GM21381 (cell line): Measurements from ENCODE around the gene C16orf86.

Experiments
- ATAC-seq: cut with Tn5 transposase; IDR thresholded peaks from one replicate; pipeline ENCODE4 v1.9.1; 2021; ENCODE audit warnings: mild to moderate bottlenecking, moderate library complexity; ENCODE audit not compliant: unreplicated experiment

Gene C16orf86

DNA sequence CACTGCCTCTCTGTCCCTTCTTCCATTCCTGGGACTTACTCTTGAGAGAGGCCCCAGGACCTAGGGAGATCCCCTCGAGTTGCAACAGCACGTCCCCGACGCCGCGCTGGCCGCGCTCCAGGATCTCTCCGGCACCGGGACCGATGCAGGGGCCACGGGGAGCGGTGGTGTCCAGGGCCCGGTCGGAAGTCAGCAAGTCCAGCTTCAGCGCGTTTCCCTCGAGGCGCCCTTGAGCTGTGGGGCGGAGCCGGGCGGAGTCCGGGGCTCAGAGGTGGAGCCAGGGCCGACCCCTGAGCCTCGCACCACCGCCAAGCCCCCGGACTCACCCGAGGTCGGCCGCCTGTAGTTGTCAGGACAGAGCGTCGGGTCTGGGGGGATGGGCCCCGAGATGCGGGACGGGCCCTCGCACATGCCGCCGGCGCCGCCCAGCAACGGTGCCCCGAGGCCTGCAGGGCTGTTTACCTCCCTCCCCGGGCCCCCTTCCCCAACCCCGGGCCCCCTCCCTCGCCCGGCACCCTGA is 522 bp upstream of the C16orf86 start:
- ATAC-seq, result peak; percentile 8

DNA sequence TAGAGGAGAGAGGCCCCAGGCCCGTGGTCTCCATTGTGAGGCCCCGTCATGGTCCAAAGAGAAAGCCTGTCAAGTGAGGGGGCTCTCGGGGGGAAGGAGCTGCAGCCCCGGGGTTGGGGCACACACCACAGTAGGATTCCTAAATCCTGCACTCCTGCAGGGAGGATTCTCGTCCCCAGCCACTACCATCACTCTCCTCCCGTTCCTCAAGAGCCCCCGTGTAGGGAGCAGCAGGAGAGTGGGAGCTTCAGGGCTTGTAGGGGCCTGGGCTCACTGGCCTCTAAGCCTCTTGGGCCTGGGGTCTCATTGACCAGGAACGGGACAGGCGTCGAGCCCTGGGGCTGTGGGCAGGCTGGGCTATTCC is 821 bp downstream of the C16orf86 start:
- no peak for ATAC-seq

DNA sequence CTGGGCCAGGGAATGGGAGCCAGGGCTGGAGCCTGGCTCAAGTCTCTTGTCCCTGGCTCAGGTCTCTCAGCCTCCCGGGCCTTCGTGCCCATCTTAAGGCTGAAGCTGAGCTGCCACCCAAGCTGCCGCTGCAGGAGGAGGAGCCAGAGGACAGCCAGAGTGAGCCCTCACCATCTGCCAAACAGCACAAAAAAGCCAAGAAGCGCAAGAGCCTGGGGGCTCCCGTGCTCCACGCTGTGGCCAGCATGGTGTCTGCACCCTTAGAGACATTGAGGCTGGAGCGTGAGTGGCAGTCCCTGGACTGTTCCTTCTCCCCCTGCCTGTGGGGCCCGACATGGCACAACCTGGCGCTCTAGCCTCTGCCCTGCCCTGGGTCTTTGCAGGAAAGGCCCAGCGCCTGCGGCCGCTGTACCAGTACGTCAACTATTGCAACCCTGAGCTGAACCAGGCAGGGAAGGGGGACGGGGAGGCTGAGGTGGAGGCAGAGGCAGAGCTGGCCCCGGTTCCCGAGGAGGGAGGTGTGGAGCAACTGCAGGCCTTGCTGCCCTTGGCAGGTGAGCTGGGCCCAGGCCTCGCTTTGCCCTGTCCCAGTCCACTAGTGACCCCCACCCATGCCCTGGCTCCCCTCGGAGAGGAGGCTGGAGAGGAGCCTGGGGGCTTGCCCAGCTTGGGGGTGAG is 1.3 kb downstream of the C16orf86 start:
- peak; percentile 59 for ATAC-seq

DNA sequence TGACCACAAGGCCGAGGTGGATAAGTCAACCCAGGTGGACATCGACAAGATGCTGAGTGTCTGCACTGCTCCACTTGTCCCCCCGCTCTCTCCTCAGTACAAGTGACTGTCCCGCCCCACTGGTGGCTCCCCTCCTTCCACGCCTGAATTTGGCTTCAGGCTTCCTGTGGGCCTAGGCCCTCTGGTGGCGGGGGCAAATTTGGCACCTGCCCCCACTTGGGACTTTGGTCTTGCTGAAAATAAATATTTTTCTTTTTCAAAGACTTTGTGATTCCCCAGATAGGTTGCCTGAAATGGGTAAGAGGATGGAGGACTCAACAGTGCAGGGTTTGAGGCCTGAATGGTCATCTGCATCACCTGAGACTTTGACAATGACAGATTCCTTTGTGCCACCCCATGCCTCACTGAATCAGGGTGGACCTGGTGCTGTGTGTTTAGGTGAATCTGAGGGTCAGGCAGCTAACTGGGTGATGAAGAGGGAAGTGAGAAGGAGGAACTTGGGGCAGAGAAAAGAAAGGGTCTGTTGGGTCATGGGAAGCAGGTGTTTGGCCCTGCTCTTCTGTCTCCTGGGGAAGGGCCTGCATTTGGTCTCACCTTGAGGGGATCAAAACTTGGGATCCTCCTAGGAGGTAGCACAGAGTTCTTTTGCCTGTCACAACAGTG is 2.0 kb downstream of the C16orf86 start:
- ATAC-seq, result no peak

DNA sequence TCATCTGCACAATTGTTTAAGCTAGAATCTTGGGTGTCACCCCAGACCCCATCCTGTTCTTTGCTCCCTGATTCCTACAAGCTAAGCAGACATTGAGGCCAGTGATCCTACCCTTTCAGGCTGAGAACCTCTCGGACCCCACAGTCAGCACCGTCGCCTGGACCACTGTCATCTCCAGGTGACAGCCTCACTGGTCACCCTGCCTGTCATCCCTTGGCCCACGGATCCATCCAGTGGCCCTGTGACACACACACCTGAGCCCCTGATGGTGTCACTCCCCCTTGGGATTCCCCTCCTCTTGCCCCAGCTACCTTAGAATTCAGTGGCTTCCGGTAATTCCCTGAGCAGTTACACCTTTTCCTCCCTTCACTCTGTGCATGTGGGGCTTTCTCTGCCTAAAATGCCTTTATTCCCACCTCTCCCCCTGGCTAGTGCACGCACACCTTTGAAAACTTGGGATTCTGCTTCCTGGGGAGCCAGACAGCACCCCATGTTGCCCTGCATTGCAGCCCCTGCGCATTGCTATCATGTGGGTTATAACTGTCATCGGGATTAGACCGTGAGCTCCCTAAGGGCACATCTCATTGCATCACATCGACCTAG is 3.0 kb downstream of the C16orf86 start:
- ATAC-seq, result no peak

DNA sequence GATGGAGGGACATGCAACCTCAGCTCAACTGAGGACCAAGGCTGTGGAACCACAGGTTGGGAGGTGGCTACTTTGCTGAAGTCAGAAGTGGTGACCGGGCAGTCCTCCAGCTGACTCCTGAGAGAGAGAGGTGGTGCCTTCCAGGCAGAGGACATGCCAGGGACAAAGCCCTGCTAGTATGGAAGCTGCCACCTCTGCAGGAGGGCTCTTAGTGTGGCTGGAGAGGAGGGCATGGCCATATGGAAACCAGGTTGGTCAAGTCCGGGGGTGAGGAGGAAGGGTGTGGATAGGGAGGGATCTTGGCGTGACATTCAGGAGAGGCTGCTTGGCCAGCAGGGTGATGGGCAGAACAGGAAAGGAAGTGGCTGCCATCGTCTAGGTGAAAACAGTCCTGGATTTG is 5.7 kb downstream of the C16orf86 start:
- no peak for ATAC-seq

DNA sequence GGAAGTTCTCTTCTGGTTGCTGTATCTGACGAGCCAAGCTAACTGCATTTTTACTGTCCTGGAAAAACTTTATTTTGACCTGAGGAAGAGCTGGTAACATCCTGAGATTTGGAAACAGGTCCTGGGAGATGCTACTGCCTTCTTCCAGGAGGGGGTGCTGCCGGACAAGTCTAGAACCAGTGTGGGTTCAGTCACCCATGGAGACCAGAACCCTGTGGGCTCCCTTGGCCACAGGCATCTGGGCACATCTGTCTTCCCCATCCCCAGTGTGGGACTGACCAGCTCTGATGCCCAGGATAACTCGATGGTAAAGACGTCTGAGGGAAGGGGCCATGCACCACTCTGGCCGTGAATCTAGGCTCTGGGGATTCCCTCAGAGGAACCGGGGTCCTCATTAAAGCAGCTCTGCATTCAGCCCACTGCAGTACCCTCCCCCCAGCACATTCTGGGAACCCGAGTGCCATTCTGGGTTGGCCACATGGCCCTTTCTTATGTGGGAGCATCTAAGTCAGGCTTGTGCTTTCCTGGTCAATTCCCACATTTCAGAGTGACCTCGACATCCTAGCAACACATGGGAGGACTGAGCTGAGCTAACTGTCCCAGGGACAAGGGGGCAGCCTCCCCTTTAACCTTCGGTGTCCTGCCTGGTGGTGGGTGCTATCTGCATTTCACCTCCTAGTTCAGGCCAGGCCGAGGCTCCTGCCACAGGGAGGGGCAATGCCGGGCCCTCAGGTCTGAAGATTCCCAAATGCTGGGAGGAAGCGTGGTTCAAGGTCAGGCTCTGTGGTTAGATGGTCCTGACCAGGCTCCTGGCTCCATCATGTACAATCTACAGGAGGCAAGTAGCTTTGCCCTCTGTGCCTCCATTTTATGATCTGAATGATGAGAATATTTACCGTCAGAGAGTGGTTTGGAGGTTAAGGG is 6.4 kb downstream of the C16orf86 start:
- ATAC-seq, result no peak

DNA sequence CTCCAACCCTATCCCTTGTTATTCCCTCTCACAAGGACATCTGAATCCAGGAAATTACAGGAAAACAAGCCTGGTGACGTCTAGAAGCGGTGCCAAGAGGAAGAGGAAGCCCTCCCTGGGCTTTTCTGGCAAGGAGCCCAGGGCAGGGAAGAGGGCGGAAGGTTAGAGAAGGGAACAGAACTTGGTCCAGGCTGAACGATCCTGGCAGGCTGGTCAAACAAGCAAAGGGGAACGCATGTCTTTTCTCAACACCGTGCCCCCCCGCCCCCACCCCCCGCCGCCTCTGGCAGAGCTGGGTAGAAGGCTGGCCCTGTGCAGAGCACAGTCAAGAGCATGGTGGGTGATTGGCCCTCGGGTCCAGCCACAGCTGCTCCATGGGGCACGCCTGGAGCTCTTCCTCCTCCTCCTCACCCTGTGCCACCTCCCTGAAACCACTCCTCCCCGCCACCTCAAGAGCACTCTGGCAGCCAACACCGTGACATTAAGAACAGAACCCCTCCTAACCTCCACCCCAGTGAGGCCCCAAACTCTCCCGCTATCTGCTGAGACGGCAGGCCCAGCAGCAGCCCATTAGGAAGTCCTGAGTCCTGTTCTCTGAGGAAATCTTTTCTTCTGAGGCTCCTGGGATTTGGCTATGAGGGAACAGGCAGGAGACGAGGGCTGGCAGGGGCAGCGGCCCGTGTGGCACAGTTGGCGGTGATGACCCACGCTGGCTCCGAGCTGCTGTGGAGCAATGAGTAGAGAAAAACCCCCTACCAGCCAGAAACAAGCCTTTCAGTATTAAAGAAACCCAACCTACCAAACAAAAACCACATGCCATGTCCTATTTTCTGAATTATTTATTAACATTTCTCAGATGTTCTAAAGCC is 7.3 kb downstream of the C16orf86 start:
- no peak for ATAC-seq

DNA sequence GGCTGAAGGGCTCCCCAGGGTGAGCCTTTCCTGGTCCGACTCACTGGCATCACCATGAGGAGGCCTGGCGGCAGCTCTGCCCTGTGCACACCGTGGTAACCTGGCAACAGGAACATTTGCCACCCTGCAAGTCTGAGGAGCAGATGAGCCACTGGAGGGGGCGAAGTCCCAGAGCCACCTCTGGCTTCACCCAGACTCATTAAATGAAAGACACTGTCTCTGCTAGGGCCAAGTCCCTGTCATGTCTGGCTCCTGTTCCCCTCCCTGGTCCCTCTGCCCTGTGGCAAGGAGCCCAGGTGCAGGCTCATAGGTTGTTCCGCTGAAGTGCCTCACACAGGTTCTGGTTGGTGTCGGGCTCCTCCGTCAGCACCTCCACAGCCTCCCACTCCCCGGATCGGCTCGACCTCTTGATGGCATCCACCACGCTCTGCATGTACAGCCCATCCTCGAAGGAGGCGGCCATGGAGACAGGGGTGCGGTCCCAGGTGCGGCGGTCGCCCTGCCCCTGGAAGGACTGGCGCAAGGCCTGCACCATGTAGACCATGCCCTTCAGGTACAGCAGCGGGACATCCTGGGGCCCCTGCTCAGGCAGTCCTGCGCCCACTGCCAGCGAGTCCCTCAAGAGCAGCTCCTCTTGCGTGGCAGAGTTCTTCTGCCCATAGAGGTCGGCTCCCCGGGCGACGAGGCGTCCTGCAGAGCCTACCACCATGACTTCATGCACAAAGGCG is 8.4 kb downstream of the C16orf86 start:
- ATAC-seq, result no peak

DNA sequence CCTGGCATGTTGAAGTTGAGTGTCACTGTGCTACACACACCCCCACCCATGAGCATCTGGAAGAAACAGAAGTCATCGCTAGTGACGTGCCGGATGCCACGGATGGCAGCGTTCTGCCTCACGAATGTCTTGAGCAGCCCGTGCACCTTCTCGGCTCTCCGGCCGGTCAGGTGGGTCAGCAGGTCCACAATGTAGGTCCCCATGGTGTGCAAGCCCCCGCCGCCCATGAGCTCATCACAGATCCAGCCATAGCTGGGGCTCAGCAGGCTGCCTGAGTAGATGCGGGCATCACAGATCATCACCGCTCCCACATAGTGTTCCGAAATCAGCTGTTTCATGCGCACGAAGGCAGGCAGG is 8.9 kb downstream of the C16orf86 start:
- no peak for ATAC-seq

DNA sequence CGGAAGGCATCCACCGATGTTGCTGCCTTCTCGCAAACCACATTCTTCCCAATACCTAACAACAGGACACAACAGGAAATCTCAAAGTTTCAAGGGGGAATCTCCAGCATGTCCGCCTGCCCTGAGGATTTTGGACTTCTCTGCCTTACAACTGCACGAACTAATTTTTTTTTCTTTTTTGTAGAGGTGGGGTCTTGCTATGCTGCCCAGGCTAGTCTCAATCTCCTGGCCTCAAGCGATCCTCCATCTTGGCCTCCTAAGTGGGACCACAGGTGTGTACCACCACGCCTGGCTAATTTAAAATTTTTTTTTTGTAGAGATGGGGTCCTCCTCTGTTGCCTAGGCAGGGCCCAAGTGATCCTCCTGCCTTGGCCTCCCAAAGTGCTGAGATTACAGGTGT is 9.4 kb downstream of the C16orf86 start:
- no peak for ATAC-seq

DNA sequence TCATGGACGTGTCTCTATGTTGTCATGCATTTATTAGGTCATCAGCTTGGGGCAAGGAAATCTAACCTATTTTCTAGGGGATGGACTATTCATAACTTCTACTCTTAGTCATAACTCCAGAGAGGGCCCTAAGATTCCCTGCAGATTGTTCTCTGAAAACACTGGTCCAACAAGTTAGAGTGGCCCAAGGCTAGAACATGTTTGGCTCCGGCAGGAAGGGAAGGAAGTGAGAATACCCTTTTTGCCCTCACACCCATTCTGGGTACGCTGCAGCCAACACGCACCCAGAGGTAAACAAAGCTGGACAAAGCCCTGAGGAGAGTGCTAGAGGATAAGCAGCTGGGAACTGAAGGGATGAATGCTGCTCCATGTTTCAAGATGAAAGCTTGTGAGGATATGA is 9.9 kb downstream of the C16orf86 start:
- ATAC-seq, result no peak

DNA sequence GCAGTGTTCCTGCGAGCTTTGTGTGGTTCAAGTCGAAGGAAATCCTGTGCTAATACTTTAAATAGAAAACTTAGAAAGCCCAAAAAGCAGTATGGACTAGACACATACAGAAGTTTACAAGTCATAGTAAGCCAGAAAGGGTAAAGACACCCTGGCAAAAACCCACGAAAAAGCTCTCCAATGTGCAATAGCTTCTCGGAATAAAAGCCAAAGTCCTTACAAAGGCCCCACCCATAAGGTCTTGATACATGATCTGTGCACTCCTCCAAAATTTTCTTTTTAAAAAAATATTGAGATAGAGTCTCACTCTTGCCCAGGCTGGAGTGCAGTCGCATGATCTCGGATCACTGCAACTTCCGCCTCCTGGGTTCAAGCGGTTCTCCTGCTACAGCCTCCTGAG is 10.3 kb downstream of the C16orf86 start:
- ATAC-seq, result no peak

DNA sequence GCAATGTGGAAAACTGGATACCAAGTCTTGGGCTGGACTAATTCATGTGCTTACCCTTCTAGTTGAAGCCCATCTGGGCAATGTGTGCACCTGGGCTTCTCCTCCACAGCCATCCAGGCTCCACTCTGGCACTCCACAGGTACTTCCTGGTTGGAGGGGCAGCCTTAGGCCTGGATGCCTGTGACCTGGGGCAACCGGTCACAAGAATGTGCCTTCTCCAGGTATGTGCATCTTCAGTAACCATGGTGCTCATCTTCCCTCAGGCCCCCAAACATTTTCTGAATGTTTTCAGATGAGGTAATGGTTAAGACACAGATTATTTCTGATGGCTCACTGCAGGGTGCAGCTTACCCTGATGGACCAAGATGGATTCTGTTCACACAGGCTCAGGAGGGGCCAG is 11.1 kb downstream of the C16orf86 start:
- ATAC-seq, result no peak

DNA sequence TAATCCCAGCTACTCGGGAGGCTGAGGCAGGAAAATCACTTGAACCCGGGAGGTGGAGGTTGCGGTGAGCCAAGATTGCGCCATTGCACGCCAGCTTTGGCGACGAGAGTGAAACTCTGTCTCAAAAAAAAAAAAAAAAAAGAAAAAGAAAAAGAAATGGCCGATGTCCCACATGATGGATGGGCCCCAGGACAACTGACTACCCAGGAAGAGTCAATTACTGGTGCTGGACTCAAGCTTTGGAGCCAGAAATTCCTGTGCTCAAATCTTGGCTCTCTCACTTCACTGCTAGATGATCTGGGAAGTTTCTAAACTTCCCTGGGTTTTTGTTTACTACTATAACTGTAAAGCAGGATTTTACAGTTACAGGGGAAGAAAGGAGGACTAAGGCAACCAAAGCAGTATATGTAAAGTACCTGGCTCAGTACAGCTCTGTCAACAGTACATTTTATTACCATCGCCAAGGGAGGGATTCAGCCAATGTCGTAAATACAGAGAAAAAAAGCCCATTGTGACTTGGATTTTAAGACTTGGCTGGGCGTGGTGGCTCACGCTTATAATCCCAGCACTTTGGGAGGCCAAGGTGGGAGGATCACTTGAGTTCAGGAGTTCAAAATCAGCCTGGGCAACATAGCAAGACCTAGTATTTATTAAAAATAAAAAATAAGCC is 11.9 kb downstream of the C16orf86 start:
- no peak for ATAC-seq

DNA sequence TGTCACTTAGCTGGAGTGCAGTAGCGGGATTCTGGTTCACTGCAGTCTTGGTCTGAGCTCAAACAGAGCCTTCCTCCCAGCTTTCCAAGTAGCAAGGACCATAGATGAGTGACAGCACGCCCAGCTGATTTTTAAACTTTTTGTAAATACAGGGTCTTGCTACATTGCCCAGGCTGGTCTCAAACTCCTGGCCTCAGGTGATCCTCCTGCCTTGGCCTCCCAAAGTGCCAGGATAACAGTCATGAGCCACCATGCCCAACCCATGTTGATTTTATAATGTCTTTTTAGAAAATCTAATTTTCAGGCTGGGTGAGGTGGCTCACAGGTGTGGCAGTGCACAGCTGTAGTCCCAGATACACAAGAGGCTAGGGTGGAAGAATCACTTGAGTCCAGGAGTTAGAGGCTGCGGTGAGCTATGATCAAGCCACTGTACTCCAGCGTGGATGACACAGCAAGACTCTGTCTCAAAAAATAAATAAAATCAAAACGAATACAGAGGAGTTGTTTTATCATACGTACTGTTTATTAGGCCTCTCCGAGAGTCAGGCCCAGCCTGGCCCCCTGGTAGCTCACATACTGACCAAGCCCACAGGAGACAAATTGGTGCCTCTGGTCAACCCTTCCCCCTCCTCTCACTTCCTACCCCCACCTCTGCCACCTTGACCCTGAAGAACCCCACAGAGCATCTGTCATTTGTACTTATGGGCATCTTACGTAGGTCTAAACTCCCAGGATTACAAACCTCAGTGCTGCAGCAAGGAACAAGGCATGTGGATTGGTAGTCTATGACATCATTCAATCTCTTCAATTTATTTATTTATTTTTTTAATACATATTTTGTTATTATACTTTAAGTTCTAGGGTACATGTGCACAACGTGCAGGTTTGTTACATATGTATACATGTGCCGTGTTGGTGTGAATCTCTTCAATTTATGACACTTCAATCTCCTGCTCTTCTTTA is 13.6 kb downstream of the C16orf86 start:
- no peak for ATAC-seq

DNA sequence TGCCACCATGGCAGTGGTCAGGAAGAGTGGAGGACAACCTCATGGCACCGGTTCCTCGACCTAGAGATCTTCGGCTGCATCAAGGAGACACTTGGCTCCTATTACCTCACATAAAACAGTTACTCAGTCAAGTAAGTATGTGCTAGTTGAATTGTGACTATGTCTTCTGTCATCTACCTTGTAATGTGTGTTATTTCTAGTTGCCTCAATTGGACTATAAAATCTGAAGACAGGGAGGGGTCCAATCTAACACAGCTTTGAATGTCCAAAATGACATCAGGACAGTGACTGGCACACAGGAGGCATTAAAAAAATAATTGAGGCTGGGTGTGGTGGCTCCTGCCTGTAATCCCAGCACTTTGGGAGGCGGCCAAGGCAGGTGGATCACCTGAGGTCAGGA is 17.2 kb downstream of the C16orf86 start:
- no peak for ATAC-seq
